BJ (cell line): ENCODE data around the gene HSD17B11. TPM values are rescaled to one million over a fixed set of nuclear protein-coding genes. Genes with fewer than 3 reads are reported as not detected.
"Not testable (repeated sequence)": the region's sequence is repeated elsewhere in the genome, so short reads cannot be mapped to it uniquely, and the experiment has no call there.

ENCODE experiments used
- CTCF ChIA-PET: fragments of 350-600 bp; formaldehyde crosslinking; extraction: SDS; loops from one replicate; lab custom pipeline; 2021; ENCODE audit warnings: antibody characterized with exemption, inconsistent platforms; lab: Yijun Ruan, JAX
- POLR2A ChIA-PET: fragments of 300-600 bp; sonication (Branson Sonifier 250); formaldehyde crosslinking; extraction: SDS; loops from one replicate; lab custom pipeline; 2021; ENCODE audit warnings: antibody characterized with exemption; lab: Charles Lee
- DNase-seq: peaks from one replicate; pipeline ENCODE4 v3.0.0-alpha.2; 2011; ENCODE audit warnings: low read depth
- H3K27me3 ChIP-seq: 2 replicates; pipeline ENCODE4 v1.6.0; 2011; ENCODE audit warnings: low read length; ENCODE audit not compliant: control insufficient read depth, insufficient read depth
- H3K36me3 ChIP-seq: 2 replicates; pipeline ENCODE4 v1.5.1; 2011; ENCODE audit warnings: low read length; ENCODE audit not compliant: control insufficient read depth, insufficient read depth
- H3K4me3 ChIP-seq: 2 replicates; pipeline ENCODE4 v1.5.1; 2011; ENCODE audit warnings: low read depth, mild to moderate bottlenecking, control low read depth, low read length
- polyA plus RNA-seq: library from polyadenylated mRNA; depleted of rRNA; stranded (reverse); fragments of >200 nt; gene quantifications from 2 replicates; pipeline ENCODE4 v1.2.3, GENCODE V29; 2011
- TF ChIP-seq, protein P1 (sequence below): IDR thresholded peaks from 2 replicates; pipeline ENCODE4 v1.5.1; 2011; ENCODE audit warnings: low read depth, mild to moderate bottlenecking, control low read depth, inconsistent platforms, low read length, moderate library complexity; ENCODE audit not compliant: insufficient read depth

Gene HSD17B11
- polyA plus RNA-seq, 1 experiment: 11.2 TPM

DNA sequence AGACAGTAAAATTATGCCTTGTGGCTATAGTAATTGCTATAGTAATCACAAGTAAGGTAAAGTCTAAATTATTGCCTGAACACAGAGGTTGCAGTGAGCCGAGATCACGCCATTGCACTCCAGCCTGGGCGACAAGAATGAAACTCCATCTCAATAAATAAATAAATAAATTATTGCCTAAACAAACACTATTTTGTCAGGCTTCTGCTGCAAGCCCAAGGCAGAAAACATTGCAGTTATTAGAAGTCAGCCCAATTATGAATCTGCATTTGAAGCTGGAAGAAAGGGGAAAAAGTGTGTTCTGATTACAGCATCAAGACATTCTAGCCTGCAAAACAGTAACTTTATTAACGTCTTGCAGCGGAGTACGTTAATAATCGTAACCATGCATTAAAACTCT, 85.4 kb downstream of the HSD17B11 start:
- DNase-seq: no peak
- no peaks in the 10 kb centered on the region for H3K36me3 ChIP-seq
- TF ChIP-seq, protein P1, sequence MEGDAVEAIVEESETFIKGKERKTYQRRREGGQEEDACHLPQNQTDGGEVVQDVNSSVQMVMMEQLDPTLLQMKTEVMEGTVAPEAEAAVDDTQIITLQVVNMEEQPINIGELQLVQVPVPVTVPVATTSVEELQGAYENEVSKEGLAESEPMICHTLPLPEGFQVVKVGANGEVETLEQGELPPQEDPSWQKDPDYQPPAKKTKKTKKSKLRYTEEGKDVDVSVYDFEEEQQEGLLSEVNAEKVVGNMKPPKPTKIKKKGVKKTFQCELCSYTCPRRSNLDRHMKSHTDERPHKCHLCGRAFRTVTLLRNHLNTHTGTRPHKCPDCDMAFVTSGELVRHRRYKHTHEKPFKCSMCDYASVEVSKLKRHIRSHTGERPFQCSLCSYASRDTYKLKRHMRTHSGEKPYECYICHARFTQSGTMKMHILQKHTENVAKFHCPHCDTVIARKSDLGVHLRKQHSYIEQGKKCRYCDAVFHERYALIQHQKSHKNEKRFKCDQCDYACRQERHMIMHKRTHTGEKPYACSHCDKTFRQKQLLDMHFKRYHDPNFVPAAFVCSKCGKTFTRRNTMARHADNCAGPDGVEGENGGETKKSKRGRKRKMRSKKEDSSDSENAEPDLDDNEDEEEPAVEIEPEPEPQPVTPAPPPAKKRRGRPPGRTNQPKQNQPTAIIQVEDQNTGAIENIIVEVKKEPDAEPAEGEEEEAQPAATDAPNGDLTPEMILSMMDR: no peak
- CTCF ChIA-PET: interaction anchor here (1.2 kb wide), 1 partner anchor 70 kb away, joined by 4 read pairs; no protein-coding TSS in a partner anchor
- H3K27me3 ChIP-seq: no peaks in the 10 kb centered on the region
- no peak overlapping the region for H3K4me3 ChIP-seq
- POLR2A ChIA-PET: no interaction called here

DNA sequence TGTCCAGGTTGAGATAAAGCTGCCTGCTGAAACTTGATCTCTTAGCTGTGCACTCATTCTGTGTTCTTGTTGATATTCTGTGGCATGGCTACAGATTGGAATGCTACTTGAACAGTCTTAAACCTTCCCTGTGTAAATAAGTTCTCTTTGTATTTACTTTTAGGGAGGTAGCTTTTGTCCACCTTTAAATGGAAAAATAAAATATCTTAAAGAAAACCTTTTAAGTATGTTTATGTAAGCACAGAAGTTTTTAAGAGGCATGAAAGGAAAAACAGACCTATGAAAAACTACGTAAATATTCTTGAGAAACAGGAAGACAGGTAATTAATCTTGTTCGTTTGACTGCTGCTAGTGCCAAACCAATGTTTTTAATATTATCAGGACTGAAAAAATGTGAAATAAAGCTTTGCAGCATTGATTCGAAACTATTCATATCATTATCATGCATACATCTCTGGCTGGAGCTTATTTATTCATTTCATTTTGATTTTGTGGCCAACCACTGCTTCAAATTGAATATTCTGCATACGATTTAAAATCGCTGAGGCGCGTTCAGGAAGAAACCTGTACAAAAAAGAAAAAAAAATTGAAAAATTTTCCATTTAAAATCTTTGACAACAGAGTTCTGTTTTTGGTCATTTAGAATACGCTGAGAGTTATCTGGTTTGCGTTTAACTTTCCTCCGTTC, 86.1 kb downstream of the HSD17B11 start:
- CTCF ChIA-PET: no interaction called here
- no peak overlapping the region for H3K4me3 ChIP-seq
- no peaks in the 10 kb centered on the region for H3K27me3 ChIP-seq
- POLR2A ChIA-PET: no interaction called here
- no peaks in the 10 kb centered on the region for H3K36me3 ChIP-seq
- no peak for DNase-seq
- TF ChIP-seq, protein P1: no peak

DNA sequence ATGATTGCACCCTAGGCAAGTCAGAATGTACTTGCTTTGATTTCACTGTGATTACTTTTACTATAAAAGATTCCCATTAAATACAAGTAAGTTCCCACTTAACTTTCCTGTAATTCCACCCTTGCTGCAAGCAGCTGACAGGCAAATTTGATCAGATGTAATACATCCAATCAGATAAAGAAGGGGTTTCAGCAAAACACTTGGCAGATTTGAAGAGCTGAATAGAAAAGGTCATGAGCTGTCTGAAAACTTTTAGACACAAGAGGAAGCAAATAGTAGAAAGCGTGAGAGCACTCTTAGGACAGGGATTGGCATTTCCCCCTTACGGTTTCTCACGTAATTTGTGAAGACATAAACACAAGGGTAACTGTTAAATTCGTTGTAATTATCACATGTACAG, 91.1 kb downstream of the HSD17B11 start:
- H3K27me3 ChIP-seq: no peaks in the 10 kb centered on the region
- no peak overlapping the region for H3K4me3 ChIP-seq
- CTCF ChIA-PET: no interaction called here
- POLR2A ChIA-PET: no interaction called here
- DNase-seq: no peak
- TF ChIP-seq, protein P1: no peak
- H3K36me3 ChIP-seq: no peaks in the 10 kb centered on the region

DNA sequence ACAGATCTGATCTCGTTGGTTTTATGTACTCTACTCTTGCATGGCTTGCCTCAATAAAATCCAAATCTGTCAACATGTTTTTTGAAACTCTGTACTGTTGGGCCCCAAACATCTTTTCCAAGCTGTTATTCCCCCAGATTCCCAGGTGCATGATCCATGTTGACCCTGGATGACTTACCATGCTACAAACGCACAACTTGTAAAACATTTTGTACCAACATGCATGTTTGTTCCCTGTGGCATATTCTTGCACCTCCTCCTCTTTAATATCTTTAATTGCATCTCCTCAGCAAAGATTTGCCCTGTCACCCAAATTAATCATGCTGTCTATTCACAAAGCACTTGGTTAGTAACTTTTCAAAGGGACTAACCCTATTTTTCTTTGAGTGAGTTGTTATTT, 92.6 kb downstream of the HSD17B11 start:
- ChIA-PET CTCF (no interaction called here), POLR2A (no interaction called here)
- Histone ChIP-seq H3K27me3 (no peaks in the 10 kb centered on the region), H3K4me3 (no peak overlapping the region), H3K36me3 (no peaks in the 10 kb centered on the region)
- TF ChIP-seq, protein P1: no peak
- DNase-seq: no peak

DNA sequence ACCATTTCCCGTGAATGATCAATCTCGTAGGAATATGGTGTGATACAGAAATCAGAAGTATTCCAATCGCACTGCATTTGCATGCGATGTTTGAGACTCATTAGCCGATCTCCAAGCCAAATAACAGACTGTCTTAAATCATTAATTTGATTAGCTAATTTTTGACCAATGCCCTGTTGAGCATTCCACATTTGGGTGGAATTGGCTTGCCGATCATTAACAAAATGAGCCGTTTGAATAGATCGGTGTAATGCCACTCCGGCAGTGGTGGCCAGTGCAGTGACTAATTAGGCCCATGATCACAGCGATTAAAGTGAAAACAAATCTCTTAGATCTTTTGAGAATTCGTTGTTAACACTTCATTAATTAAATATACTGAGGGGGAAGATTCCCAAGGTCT, 96.1 kb downstream of the HSD17B11 start:
- DNase-seq, H3K27me3 ChIP-seq, H3K36me3 ChIP-seq, H3K4me3 ChIP-seq, POLR2A ChIA-PET, CTCF ChIA-PET: not testable (repeated sequence)

DNA sequence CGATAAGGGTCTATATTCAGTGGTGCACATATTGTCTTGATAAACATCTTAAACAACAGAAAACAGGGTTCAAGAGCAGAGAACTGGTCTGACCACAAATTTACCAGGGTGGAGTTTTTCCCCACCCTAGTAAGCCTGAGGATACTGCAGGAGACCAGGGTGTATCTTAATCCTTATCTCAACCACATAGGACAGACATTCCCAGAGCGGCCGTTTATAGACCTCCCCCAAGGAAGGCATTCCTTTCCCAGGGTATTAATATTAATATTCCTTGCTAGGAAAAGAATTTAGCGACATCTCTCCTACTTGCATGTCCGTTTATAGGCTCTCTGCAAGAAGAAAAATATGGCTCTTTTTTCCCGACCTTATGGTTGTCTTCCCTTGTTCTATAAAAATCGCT, 97.1 kb downstream of the HSD17B11 start:
- DNase-seq, H3K36me3 ChIP-seq, H3K27me3 ChIP-seq, CTCF ChIA-PET, POLR2A ChIA-PET, H3K4me3 ChIP-seq: not testable (repeated sequence)
